Measurements from ENCODE around the gene C22orf23. TPM values are rescaled to one million over a fixed set of nuclear protein-coding genes. Genes with fewer than 3 reads are reported as not detected.

C22orf23 gene
- total RNA-seq, 1 experiment from 2014 or later, result 1.0 TPM

GRCh38 chr22:37989146-37990045 is 36.0 kb upstream of the C22orf23 start:
- intact Hi-C loops (cut with micrococcal nuclease; ENCODE audit: unreplicated experiment), result no loop called here
- Histone ChIP-seq H3K9me2 (ENCODE audit: insufficient read depth) (no peaks in the 10 kb centered on the region), H3F3A (ENCODE audit: insufficient read depth, low read depth) (peaks cover 4% of the 10 kb centered on the region; the same call in 1 of the 2 replicates), H3K4me2 (no peak overlapping the region), H2AFZ (no peak overlapping the region), H3K4me1 (replicated peaks; ENCODE audit: insufficient read depth) (no peaks in the 10 kb centered on the region), H3K9me3 (ENCODE audit: insufficient read depth, low read depth) (no peaks in the 10 kb centered on the region), H3K79me2 (ENCODE audit: low read depth) (no peaks in the 10 kb centered on the region), H3K4me3 (no peak overlapping the region), H4K20me1 (ENCODE audit: insufficient read depth) (no peaks in the 10 kb centered on the region), H3K27me3 (ENCODE audit: insufficient read depth, low read depth) (no peaks in the 10 kb centered on the region), H3K27ac (no peak overlapping the region), H3K36me3 (ENCODE audit: low read depth) (no peaks in the 10 kb centered on the region)
- POLR2A ChIA-PET (ENCODE audit: unreplicated experiment), result no interaction called here
- BruUV-seq (replicated peaks), result no TSS peak
- no peak for DNase-seq
- CTCF ChIA-PET, result no interaction called here
- no peak for TF ChIP-seq CTCF (conservative IDR thresholded peaks at IDR 0.05)
- TF ChIP-seq EZH2 (IDR thresholded peaks at IDR 0.05; ENCODE audit: low read depth), result no peak

- no peak for DNase-seq
- TF ChIP-seq CTCF (conservative IDR thresholded peaks at IDR 0.05), result no peak
- TF ChIP-seq EZH2 (IDR thresholded peaks at IDR 0.05; ENCODE audit: low read depth), result no peak
- ChIA-PET CTCF (no interaction called here), POLR2A (ENCODE audit: unreplicated experiment) (no interaction called here)
- Histone ChIP-seq H4K20me1 (ENCODE audit: insufficient read depth) (no peaks in the 10 kb centered on the region), H3K27me3 (ENCODE audit: insufficient read depth, low read depth) (no peaks in the 10 kb centered on the region), H3K4me2 (no peak overlapping the region), H3K36me3 (ENCODE audit: low read depth) (no peaks in the 10 kb centered on the region), H3K9me3 (ENCODE audit: insufficient read depth, low read depth) (no peaks in the 10 kb centered on the region), H2AFZ (no peak overlapping the region), H3K9me2 (ENCODE audit: insufficient read depth) (no peaks in the 10 kb centered on the region), H3K4me3 (no peak overlapping the region), H3K79me2 (ENCODE audit: low read depth) (no peaks in the 10 kb centered on the region), H3F3A (ENCODE audit: insufficient read depth, low read depth) (peaks cover 4% of the 10 kb centered on the region; the same call in 1 of the 2 replicates), H3K4me1 (replicated peaks; ENCODE audit: insufficient read depth) (no peaks in the 10 kb centered on the region), H3K27ac (no peak overlapping the region)
- BruUV-seq (replicated peaks), result no TSS peak
- intact Hi-C loops (cut with micrococcal nuclease; ENCODE audit: unreplicated experiment), result no loop called here
These were observed 33.0 kb upstream of the C22orf23 start for GRCh38 chr22:37986371-37986770.

- ChIA-PET POLR2A (ENCODE audit: unreplicated experiment) (no interaction called here), CTCF (no interaction called here)
- no peaks in the 10 kb centered on the region for H3K9me3 ChIP-seq (ENCODE audit: insufficient read depth, low read depth)
- no peak overlapping the region for H3K4me3 ChIP-seq
- H3K27ac ChIP-seq, result no peak overlapping the region
- H3K36me3 ChIP-seq (ENCODE audit: low read depth), result no peaks in the 10 kb centered on the region
- no peaks in the 10 kb centered on the region for H4K20me1 ChIP-seq (ENCODE audit: insufficient read depth)
- DNase-seq, result no peak
- H3K27me3 ChIP-seq (ENCODE audit: insufficient read depth, low read depth), result no peaks in the 10 kb centered on the region
- peaks cover 4% of the 10 kb centered on the region; the same call in 1 of the 2 replicates for H3F3A ChIP-seq (ENCODE audit: insufficient read depth, low read depth)
- intact Hi-C loops (cut with micrococcal nuclease; ENCODE audit: unreplicated experiment), result no loop called here
- H2AFZ ChIP-seq, result no peak overlapping the region
- no TSS peak for BruUV-seq (replicated peaks)
- H3K9me2 ChIP-seq (ENCODE audit: insufficient read depth), result no peaks in the 10 kb centered on the region
- H3K4me1 ChIP-seq (replicated peaks; ENCODE audit: insufficient read depth), result no peaks in the 10 kb centered on the region
- TF ChIP-seq EZH2 (IDR thresholded peaks at IDR 0.05; ENCODE audit: low read depth) (no peak), CTCF (conservative IDR thresholded peaks at IDR 0.05) (no peak)
- H3K79me2 ChIP-seq (ENCODE audit: low read depth), result no peaks in the 10 kb centered on the region
- no peak overlapping the region for H3K4me2 ChIP-seq
These were observed 32.4 kb upstream of the C22orf23 start for GRCh38 chr22:37985751-37986281.
